COLO668 (cell line): ENCODE results near the gene C16orf96.

ENCODE experiments used
- DNase-seq: peaks from one replicate; lab custom pipeline; 2025; ENCODE audit not compliant: unreplicated experiment; lab: John Stamatoyannopoulos, UW

C16orf96 gene

GRCh38 chr16:4556112-4556511 is at the start of gene C16orf96:
C16orf96 (plus strand) TSS chr16:4556340; CDS start chr16:4556490, 150 bp downstream.
- peak; percentile 23 for DNase-seq

- DNase-seq, result peak; percentile 43
These were observed 49.7 kb upstream of the C16orf96 start for GRCh38 chr16:4506450-4506849.

- no peak for DNase-seq
These were observed 48.4 kb upstream of the C16orf96 start for GRCh38 chr16:4507588-4508345.

GRCh38 chr16:4508806-4509205 is 47.3 kb upstream of the C16orf96 start:
- no peak for DNase-seq

- no peak for DNase-seq
These were observed 46.7 kb upstream of the C16orf96 start for GRCh38 chr16:4509420-4509819.

GRCh38 chr16:4510131-4510530 is 46.0 kb upstream of the C16orf96 start:
- no peak for DNase-seq

GRCh38 chr16:4510747-4511426 is 45.3 kb upstream of the C16orf96 start:
- no peak for DNase-seq

- DNase-seq, result peak; percentile 55
These were observed 44.6 kb upstream of the C16orf96 start for GRCh38 chr16:4511441-4512082.

GRCh38 chr16:4512473-4512872 is 43.7 kb upstream of the C16orf96 start:
- no peak for DNase-seq

- DNase-seq, result no peak
These were observed 42.9 kb upstream of the C16orf96 start for GRCh38 chr16:4513086-4513860.

GRCh38 chr16:4513881-4514280 is 42.3 kb upstream of the C16orf96 start:
- DNase-seq, result no peak

GRCh38 chr16:4514606-4515005 is 41.5 kb upstream of the C16orf96 start:
- no peak for DNase-seq

GRCh38 chr16:4515611-4516233 is 40.4 kb upstream of the C16orf96 start:
- DNase-seq, result no peak

- peak; percentile 39 for DNase-seq
These were observed 38.1 kb upstream of the C16orf96 start for GRCh38 chr16:4517812-4518680.

- DNase-seq, result peak; percentile 10
These were observed 36.7 kb upstream of the C16orf96 start for GRCh38 chr16:4519274-4520058.

GRCh38 chr16:4520913-4521312 is 35.2 kb upstream of the C16orf96 start:
- DNase-seq, result no peak

GRCh38 chr16:4522051-4522581 is 34.0 kb upstream of the C16orf96 start:
- peak; percentile 30 for DNase-seq

GRCh38 chr16:4523686-4524085 is 32.5 kb upstream of the C16orf96 start:
- no peak for DNase-seq

GRCh38 chr16:4524571-4524970 is 31.6 kb upstream of the C16orf96 start:
- no peak for DNase-seq
